Measurements from ENCODE around the gene PLCL1. TPM values are rescaled to one million over a fixed set of nuclear protein-coding genes. Genes with fewer than 3 reads are reported as not detected.

The PLCL1 gene
- total and polyA plus RNA-seq, 2 donors (not counting 3 experiments of a cell fraction or from before 2014, with no cell fraction given) = 0.79 to 3.4 TPM

DNA sequence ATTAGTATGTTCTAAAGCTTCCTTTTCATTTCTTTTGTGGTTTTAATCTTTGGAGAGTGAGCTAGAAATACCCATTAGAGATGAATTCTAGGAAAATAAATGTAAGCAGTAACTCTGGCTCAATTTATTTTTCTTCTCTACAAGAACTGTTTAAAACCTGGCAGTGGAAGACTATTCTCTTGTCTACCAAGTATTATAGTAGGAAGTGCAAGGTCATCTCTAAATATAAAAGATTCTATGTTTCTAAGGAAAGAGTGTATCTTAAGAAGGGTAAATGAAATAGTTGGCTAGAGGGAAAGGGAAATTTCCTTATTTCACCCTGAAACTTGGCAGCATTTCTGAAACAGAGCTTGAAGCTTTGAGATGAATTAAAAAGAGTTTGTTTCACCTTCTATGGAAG lies 35.5 kb downstream of the PLCL1 start:
- DNase-seq (ENCODE audit: low read depth, low spot score) = no peak

DNA sequence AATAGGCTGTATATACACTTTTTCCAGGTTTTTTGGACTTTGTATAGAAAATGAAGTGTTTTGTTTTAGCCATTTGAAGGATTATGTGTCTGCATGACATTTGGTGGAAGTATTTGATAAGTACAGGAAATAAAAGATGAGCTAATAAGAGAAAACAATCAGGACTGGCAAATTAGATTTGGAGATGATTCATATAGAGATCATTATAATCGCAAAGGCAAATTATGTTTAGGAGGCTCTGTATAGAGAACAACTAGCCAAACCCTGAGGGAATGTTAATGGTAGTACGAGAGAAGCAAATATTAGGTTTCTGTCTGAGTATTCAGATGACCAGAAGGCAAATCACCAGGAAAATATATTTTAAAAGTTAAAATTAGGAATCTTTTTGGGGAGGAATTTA lies 41.7 kb downstream of the PLCL1 start:
- H3K9me3 ChIP-seq (replicated peaks; ENCODE audit: control insufficient read depth, insufficient read depth, low read length) = no peaks in the 10 kb centered on the region
- no peak for FAIRE-seq

More for the DNA sequence above, 35.5 kb downstream of the PLCL1 start:
- no peak for FAIRE-seq
- no peaks in the 10 kb centered on the region for H3K9me1 ChIP-seq (replicated peaks; ENCODE audit: control insufficient read depth, extremely low read depth, insufficient read depth, low read length)
- H3K36me3 ChIP-seq (ENCODE audit: control insufficient read depth in 2 of 2, extremely low read depth in 1 of 2, insufficient read depth in 2 of 2, low read length in 2 of 2) = no peaks in the 10 kb centered on the region
- TF ChIP-seq GATA2 (IDR thresholded peaks at IDR 0.05; ENCODE audit: insufficient read depth, insufficient read length, low read depth, low read length) = no peak
- no peak for TF ChIP-seq MYC (IDR thresholded peaks at IDR 0.05; ENCODE audit: low read depth, low read length)
- no peak for TF ChIP-seq POLR2AphosphoS5 (IDR thresholded peaks at IDR 0.05; ENCODE audit: insufficient read depth, low read depth, low read length)
- no peak for TF ChIP-seq MAX (IDR thresholded peaks at IDR 0.05; ENCODE audit: insufficient read depth, insufficient read length)
- H3K27me3 ChIP-seq (ENCODE audit: control insufficient read depth in 2 of 2, insufficient read depth in 2 of 2, low read length in 2 of 2) = no peaks in the 10 kb centered on the region
- no peaks in the 10 kb centered on the region for H4K20me1 ChIP-seq (replicated peaks; ENCODE audit: control insufficient read depth, extremely low read depth, insufficient read depth, low read length)
- CTCF ChIA-PET = interaction anchor here (1.3 to 1.5 kb wide), 3 partner anchors 8 to 26 kb away, joined by 3 to 5 read pairs (median 4); no protein-coding TSS in a partner anchor
- intact Hi-C loops (cut with micrococcal nuclease) = no loop called here
- no peak overlapping the region for H3K9ac ChIP-seq (replicated peaks; ENCODE audit: extremely low read depth, insufficient read depth, low read length)
- POLR2A ChIA-PET = no interaction called here
- H2AFZ ChIP-seq (ENCODE audit: low read depth, low read length) = no peak overlapping the region
- no TSS peak for BruUV-seq (replicated peaks)
- no peaks in the 10 kb centered on the region for H3K79me2 ChIP-seq (ENCODE audit: control insufficient read depth, insufficient read depth, low read length)
- no peak overlapping the region for H3K4me2 ChIP-seq (ENCODE audit: insufficient read depth, low read length)
- no peaks in the 10 kb centered on the region for H3K9me3 ChIP-seq (replicated peaks; ENCODE audit: control insufficient read depth, insufficient read depth, low read length)
- dilution Hi-C loops (cut with MboI; ENCODE audit: extremely low pct_ligation_motif_present, low sequenced_read_pairs) = no loop called here
- no peaks in the 10 kb centered on the region for H3K4me1 ChIP-seq (ENCODE audit: control insufficient read depth, extremely low read depth, insufficient read depth, low read length)
- no peak overlapping the region for H3K4me3 ChIP-seq (replicated peaks in 1 of 3; ENCODE audit: insufficient read depth in 1 of 3, low read depth in 1 of 3, low read length in 3 of 3)
- no peak overlapping the region for H3K27ac ChIP-seq (ENCODE audit: insufficient read depth, low read depth, low read length)

More for the DNA sequence above, 41.7 kb downstream of the PLCL1 start:
- ChIA-PET POLR2A (no interaction called here), CTCF (interaction anchor here (1.0 kb wide), 1 partner anchor 282 kb away, joined by 3 read pairs; no protein-coding TSS in a partner anchor)
- H3K4me2 ChIP-seq (ENCODE audit: insufficient read depth, low read length) = no peak overlapping the region
- H2AFZ ChIP-seq (ENCODE audit: low read depth, low read length) = no peak overlapping the region
- no peak overlapping the region for H3K9ac ChIP-seq (replicated peaks; ENCODE audit: extremely low read depth, insufficient read depth, low read length)
- no TSS peak for BruUV-seq (replicated peaks)
- H4K20me1 ChIP-seq (replicated peaks; ENCODE audit: control insufficient read depth, extremely low read depth, insufficient read depth, low read length) = no peaks in the 10 kb centered on the region
- no peak overlapping the region for H3K27ac ChIP-seq (ENCODE audit: insufficient read depth, low read depth, low read length)
- H3K27me3 ChIP-seq (ENCODE audit: control insufficient read depth in 2 of 2, insufficient read depth in 2 of 2, low read length in 2 of 2) = no peaks in the 10 kb centered on the region
- TF ChIP-seq FOS (IDR thresholded peaks at IDR 0.05; ENCODE audit: borderline replicate concordance, insufficient read depth, low read length) (peak; percentile 33), MYC (IDR thresholded peaks at IDR 0.05; ENCODE audit: low read depth, low read length) (no peak), MAX (IDR thresholded peaks at IDR 0.05; ENCODE audit: insufficient read depth, insufficient read length) (no peak), JUN (IDR thresholded peaks at IDR 0.05; ENCODE audit: borderline replicate concordance, insufficient read depth, insufficient read length, low read depth) (no peak), EZH2 (IDR thresholded peaks at IDR 0.05; ENCODE audit: borderline replicate concordance, low read depth, low read length, severe bottlenecking) (no peak)
- no peak overlapping the region for H3K4me3 ChIP-seq (replicated peaks in 1 of 3; ENCODE audit: insufficient read depth in 1 of 3, low read depth in 1 of 3, low read length in 3 of 3)
- no peaks in the 10 kb centered on the region for H3K9me1 ChIP-seq (replicated peaks; ENCODE audit: control insufficient read depth, extremely low read depth, insufficient read depth, low read length)
- no peak for DNase-seq (ENCODE audit: low read depth, low spot score)
- intact Hi-C loops (cut with micrococcal nuclease) (no loop called here), dilution Hi-C loops (cut with MboI; ENCODE audit: extremely low pct_ligation_motif_present, low sequenced_read_pairs) (no loop called here)
- no peaks in the 10 kb centered on the region for H3K79me2 ChIP-seq (ENCODE audit: control insufficient read depth, insufficient read depth, low read length)
- H3K4me1 ChIP-seq (ENCODE audit: control insufficient read depth, extremely low read depth, insufficient read depth, low read length) = peaks cover 4% of the 10 kb centered on the region
- H3K36me3 ChIP-seq (ENCODE audit: control insufficient read depth in 2 of 2, extremely low read depth in 1 of 2, insufficient read depth in 2 of 2, low read length in 2 of 2) = no peaks in the 10 kb centered on the region
